Measurements from ENCODE around the gene SRD5A1.

The SRD5A1 gene

DNA sequence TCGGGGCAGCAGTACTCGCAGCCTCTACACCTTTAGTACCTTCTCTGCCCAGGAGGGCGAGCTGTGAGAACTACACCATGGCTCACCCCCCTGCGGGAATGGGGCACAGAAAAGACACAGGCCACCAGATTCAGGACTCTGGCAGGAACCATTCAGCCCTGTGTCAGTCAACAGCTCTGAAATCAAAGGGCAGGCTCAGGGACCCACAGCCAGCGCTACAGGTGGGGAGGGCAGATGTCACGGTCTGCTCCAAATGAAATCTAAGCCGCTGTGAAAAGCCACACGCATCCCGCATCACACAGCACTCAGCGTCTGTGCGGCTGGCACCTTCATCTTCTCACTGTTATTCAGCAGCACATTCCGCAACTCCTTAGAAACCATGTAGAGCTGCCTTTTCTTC lies 28.3 kb upstream of the SRD5A1 start:
- no peak for DNase-seq (ENCODE audit: low read depth)

DNA sequence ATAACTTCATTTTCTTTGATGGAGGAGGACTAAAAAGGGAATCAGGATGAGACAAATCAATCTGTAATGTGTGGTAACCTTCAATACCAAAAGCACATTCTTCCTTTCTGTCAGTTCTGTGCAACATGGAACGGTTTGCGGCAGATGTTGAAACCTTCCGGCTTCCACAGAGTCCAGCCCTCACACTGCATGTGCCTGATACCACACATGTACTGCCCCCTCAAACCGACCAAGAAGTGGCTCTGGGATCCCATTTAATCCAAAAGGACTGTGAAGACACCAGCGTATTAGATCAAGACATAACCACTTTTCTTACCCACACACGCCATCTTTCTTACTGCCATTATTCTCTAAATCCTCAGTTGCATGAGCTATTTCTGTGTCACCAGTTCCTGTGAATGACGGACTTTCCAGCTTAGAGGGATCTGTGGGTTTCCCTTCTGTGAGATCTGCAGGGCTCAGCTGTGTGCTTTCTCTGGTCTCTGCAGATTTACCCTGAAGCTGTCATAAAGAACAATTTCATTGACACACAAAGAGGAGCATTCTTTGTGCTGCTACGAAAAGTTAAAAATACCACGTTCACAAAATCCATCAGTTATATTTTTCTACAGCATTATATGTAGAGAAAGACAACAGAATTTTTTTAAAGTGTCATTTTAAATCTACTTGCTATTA lies 26.2 kb upstream of the SRD5A1 start:
- no peak for DNase-seq (ENCODE audit: low read depth)

DNA sequence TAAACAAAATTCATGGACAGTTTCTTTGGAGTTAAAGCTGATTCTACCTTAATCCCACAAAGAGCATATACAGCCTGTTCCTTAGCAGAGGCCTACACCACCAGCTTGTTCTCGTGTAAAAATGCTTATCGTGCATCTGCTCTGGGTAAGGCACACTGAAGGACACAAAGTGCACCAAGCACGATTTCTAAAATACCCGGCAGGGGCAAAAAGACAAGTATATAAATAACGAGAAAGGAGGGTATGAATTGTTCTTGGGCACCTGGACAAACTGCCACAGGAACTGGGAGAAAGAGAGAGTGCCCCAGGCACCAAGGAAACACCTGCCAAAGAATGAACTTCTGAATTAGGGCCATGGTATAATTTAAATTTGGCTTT lies 25.7 kb upstream of the SRD5A1 start:
- DNase-seq (ENCODE audit: low read depth) = no peak

DNA sequence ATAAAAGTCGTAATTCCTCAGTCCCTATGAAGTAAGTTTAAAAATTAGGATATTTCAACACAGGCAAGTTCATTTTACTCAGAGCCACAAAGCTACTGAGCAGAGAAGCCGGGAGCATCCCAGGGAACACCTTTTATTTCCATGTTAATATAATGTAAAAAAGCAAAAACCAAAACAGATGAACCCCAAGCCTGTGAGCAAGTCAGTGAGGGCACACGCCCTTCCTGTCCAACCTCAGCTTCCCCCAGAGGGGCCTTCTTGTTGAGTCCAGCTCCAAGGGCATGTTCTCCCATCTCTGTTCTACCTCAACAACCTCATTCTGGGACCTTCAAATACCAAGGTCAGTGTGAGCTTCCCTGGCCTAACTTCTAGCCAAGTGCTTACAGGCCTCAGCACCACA lies 25.2 kb upstream of the SRD5A1 start:
- no peak for DNase-seq (ENCODE audit: low read depth)

DNA sequence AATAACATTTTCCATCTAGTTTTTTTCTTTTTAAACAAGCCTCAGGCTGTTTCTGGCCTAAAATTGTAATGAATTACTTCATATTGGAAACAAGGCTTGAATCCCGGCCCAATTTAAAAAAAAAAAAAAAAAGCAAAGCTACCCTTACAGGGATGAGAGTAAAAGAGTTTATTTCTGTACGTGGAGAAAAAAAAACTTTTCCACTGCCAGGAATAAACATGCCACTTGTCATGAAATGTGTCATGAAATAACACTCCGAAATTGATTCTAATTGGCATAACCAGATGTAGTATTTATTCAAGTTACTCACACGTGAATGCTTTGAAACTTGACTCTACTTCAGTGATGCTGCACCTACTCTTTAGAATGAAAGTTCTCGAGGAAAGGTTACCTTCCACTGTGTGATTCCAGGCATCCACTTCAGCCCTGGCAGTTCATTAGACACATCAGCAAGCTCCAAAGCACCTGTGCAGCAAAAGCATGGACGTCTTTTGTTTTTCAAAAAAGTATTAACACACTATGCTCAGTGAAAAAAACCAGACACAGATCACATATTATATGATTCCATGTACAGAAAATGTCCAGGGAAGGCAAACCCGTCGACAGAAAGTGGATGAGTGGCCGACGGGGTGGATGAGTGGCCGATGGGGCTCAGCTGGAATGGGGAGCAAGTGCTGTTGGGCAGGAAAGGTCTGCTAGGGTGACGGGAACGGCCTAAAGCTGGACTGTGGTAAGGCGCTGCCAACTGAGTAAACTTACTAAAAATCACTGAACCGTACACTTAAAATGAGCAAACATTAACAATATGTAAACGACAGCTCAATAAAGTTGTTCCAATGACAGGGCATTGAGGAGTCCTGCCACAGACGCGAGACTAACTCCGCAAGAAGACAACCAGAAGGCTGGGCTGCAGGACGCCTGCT lies 21.6 kb upstream of the SRD5A1 start:
- DNase-seq (ENCODE audit: low read depth) = no peak

DNA sequence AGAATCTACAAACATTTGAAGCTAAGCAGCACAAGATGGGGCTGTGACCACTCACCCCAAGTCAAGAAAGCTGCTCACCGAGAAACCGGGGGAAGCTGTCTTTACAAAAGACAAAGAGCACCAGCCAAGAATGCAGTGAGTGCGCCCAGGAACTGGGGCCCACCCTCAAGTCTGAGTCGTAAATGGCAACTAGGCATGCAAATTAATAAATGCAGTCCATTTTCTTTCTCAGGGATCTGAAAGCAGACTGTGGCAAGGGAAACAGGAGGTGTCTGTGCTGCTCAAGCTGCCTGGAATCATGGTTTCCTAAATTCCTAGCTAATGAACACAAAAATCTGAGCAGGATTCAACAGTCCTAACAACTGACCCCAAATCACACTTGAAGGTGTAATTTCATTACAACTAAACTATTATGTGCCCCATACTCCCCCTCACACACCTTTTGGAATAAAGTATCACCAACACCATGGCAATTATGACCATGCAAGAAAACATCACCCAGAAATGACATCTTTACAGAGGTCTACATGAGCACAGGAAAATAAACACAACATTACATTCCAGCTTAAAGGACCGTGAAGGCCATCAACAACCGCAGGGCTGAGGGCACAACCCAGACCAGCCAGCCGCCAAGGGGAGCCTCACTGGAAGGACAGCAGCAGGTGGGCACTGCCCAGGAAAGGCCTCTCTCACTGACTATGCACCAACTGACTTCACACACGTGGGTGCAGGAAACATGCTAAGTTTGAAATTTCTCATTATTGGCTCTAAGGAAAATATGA lies 18.0 kb upstream of the SRD5A1 start:
- DNase-seq (ENCODE audit: low read depth) = no peak

DNA sequence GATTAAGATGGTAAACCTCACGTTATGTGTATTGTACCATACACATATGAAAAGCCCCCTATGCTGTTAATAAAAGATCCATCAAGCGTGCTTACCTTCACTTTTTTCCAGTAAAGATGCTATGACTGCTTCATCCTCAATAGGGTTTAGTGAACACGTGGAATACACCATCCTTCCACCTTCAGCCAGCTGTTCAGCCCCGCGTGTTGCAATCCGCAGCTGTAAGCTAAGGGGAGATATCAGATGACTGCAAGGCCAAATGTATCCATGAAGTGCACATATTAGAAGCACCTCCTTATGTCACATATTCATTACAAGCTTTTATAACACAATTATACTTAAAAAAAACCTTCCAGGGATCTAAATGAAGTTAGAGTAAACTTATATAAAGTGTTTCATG lies 16.6 kb upstream of the SRD5A1 start:
- DNase-seq (ENCODE audit: low read depth) = no peak

DNA sequence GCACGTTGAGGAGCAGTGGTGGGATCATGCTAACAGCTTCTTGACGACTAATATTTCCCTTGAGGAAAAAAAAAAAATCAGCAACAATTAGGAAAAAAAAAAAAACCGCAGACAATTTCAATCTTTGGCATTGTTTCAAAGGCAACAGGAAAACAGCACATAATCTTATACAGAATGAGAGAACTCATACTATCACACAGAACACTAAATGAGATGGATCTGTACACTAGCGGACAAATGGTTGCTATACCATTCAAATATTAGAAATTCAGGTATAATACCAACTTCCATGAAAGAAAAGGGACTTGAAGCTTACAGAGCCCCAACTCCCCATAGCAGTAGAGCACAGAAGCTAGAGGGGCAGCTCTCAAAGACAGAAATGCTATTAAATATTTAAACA lies 10.0 kb upstream of the SRD5A1 start:
- DNase-seq (ENCODE audit: low read depth) = no peak

DNA sequence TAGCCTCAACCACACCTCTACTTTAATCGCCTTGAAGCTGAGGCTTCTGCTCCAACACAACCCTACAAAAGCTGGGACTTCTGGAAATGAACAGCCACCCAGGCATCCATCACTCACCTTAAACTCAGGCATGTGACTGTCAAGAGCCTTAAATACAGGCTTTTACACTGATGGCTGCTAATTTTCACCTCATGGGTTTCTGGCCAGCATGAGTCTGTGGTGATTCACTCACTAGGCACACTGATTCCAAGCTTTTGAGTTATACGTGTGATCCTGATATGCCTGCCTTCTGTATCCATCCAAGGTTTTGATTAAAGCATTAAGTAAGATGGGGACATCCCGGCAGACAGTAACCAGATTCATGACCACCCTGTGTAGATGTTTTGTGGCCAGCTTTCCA lies 9.3 kb upstream of the SRD5A1 start:
- no peak for DNase-seq (ENCODE audit: low read depth)

DNA sequence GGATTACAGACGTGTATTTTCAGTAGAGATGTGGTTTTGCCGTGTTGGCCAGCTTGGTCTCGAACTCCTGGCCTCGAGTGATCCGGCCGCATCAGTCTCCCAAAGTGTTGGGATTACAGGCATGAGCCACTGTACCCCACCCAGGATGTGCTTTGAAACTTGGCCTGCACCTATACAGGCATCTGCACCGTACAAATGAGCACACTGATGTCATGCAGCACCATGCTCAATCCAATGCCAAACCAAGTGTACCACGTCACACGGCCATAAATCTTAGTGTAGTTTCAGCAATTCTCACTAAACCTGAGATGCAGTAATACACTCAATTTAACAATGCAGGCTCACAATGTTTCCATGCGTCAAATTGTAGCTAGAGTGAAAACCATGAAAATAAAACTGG lies 6.7 kb upstream of the SRD5A1 start:
- DNase-seq (ENCODE audit: low read depth) = no peak

DNA sequence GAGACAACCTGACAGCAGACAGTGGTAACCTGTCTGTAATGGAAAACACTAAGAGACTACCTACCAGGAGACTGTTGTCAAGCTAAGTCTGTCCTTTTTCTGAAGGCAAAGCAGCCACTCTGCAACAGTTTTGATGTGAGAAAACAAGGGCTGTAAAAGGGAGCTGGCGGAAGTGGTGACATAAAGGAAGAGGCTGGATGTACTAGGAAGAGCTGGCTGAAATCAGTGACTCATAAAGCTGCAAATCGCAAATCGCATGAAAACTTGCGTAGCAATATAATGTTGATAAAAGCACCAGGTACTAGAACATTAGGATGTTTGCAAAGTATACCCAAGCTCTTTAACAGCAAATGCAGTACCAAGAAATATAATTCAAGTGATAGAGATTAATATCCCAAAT lies 1.8 kb upstream of the SRD5A1 start:
- DNase-seq (ENCODE audit: low read depth) = no peak

DNA sequence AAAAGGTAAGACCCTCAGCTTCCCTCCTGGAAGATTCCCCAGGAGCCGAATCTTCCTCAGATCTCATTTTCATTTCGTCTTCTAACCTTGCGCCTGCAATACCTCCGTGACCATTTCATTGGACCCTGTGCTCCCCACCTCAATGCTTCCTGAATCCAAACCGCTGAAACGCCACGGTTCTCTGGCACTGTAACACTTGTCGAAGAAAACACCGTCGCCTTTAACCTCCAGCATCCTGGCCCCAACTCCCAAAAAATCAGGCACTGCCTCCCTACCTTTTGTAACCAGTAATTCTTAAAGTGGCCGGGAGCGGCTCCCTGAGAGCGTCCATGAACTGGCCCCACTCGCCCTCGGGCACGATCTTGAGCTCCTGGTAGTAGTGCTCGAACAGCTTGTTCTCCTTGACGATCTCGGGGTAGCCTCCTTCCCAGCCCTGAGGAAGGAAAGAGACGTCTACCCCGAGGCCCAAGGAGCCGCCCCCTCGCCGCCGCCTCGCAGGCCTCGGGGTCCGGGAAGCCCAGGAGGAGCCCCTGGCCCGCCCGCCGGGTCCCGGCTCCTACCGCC lies 834 bp upstream of the SRD5A1 start:
- no peak for DNase-seq (ENCODE audit: low read depth)

DNA sequence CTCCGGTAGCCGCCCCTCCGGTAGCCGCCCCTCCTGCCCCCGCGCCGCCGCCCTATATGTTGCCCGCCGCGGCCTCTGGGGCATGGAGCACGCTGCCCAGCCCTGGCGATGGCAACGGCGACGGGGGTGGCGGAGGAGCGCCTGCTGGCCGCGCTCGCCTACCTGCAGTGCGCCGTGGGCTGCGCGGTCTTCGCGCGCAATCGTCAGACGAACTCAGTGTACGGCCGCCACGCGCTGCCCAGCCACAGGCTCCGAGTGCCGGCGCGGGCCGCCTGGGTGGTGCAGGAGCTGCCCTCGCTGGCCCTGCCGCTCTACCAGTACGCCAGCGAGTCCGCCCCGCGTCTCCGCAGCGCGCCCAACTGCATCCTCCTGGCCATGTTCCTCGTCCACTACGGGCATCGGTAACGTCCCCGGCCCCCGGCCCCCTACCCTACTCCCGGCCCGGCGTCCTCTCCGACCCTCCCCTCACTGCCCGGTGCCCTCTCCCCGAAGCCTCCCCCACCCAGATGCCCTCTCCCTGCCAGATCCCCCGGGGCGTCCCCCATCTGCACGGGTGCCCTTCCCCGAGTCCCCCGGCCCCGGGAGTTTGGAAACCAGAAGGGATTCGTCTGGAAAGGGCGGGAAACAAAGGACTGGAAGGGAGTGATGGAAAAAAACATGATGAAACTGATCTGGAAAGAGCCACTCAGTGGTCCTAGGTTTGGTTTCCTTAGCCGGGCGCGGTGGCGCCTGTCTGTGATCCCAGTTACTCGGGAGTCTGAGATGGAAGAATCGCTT lies 417 bp downstream of the SRD5A1 start:
- DNase-seq (ENCODE audit: low read depth) = no peak

DNA sequence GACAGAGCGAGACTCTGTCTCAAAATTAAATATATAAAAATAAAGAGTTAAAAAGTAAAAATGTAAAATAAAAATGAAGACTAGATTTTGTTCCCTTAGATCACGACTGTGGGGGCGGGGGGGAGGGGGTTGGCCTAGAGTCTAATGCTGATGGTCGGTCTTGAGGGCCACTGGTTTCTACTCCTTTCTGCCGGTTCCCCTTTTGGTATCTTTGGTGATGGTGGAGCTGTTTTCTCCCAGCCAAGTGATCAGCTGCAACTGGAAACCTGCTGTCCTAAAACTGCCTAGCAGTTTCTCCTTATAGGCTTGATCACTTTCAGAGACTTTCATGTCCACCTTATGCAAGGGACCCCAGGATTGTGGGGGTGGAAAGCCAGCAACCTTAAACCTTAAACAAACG lies 1.1 kb downstream of the SRD5A1 start:
- DNase-seq (ENCODE audit: low read depth) = no peak

DNA sequence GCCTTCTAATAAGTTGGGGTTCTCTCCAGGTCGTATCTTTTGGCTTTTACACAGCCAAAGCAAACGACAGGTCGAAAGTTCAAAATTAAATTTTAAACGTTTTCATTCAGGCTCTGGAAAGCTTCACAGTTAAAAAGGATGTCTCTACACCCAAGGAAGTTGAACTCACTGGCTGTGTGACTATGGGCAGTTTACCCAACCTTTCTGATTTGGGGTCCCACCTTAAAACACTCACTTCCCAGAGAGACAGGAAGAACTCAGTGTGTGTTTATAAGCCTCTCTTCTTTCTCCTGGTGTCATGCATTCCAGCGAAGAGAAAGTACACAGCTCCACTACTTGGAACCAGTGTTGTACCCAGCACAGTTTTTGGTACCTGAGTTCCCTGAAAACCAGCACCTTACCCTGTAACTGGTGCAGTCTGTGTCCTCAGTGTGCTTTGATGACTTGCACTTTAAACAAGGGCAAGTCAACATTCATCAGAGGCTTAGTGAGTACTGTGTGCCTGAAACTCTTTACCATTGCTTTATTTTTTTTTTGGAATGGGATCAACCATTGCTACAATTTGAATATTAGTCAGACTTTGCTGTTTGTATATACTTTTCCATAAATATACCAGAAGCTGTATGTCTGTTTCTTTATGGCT lies 1.7 kb downstream of the SRD5A1 start:
- no peak for DNase-seq (ENCODE audit: low read depth)

DNA sequence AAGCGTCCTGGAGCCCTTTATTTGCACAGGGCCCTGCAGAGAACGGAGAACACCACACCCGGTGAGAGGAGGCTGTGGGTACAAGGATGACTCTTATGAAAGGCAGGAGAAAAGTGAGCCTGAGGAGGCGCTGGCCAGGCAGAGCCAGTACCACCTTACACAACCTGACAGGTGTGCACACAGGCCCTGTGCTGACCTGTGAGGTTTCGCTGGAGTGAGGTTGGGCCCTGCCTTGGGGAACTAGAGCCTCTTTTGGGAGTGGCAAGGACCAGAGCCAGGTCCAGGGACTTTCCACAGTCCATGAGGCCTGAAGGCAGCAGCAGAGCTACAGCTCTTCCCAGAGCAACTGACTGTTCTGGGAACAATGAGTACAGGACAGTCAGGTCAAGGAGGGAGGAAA lies 3.1 kb downstream of the SRD5A1 start:
- DNase-seq (ENCODE audit: low read depth) = no peak

DNA sequence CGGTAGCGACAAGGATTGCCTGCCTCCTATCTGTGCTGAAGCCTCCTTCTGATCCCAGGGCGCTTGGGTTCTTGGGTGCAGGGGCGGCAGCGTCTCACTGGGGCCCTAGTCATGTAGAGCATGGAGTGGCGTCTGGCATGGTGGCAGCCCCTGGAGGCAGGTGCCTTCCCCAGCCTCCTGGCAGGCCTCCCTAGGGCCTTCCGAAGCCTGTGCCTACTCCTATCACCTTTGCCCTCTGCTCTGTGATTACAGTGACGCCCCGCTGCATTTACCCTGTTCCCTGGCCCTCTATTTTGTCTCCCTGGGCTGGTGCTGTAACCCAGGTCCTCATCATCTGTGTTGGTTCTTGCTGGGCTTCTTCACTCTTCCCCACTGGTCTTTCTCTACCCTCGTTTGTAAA lies 3.8 kb downstream of the SRD5A1 start:
- no peak for DNase-seq (ENCODE audit: low read depth)

DNA sequence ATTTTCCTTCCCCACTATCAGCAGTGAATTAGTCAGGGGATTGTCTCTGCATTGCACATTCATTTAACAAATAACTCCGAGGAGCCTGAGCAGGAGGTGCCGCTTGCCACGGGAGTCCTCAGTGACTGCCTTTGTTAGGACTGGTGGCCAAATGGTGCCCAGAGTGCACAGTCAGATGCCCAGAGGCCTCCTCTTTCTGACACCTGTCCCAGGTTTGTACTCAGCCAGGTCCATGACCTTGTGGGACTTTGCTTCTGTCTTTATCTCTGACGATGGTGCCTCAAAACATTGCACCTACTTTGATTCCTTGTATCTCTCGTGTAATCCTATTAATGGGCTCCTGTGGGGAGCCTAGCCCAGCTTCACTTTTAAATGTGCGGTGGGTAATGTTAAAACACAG lies 4.3 kb downstream of the SRD5A1 start:
- DNase-seq (ENCODE audit: low read depth) = no peak

DNA sequence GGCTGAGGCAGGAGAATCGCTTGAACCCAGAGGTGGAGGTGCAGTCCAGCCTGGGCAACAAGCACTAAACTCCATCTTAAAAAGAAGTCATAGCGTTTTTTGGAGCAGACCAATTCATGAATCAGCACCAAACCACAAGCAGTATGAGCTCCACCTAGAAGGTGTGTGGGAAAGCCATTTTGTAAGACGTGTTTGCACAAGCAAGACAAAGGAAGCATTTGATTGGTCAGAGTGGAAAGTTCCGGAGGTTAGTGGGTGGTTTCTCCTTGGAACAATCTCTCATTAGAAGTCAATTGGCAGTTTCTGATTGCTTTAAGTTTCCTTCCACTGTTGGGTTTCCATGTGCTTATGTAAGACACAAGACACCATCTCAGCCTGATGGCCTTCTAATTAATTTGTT lies 5.0 kb downstream of the SRD5A1 start:
- DNase-seq (ENCODE audit: low read depth) = no peak

DNA sequence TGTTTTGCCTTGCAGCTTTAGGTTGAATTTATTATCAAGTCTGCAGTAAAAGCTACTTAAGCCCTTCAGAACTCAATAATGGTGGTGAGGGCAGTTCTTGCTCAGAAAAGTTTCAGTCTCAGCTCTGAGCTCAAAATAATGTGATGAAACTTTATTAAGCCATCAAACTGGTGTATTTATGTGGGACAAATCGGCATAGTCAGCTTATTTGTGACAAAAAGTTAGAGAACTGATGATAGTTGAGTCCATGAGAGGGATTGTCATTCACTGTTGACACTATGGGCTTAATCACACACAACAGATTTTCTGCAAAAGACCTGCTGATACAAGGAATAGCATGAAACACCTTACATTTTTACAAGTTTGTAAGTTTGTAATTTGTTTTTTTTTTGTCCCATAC lies 9.4 kb downstream of the SRD5A1 start:
- no peak for DNase-seq (ENCODE audit: low read depth)

DNA sequence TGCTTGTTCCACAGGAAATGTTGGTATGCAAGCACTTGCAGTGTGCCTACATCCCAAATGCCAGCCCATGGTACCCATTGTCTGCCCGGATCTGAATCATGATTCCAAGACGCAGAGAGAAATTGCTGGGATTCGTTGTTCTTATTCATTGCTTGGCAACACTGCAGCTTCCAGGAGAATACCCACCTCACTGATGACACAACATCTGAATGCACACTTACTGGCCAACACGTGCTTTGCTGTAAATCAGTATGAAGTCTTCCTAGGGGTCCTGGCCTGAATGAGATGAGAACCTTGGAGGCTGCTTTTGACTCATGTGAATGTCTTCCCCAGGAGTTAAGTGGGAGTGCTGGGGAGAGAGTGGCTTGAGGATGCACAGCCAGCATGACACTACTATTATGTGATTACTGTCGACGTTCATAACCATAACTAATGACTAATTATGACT lies 11.6 kb downstream of the SRD5A1 start:
- no peak for DNase-seq (ENCODE audit: low read depth)

Data from stimulated activated CD8-positive, alpha-beta memory T cell treated with anti-CD3 and anti-CD28 coated beads, Interleukin-15, amount 100 ng/mL, for 1 hour (primary cell).